ENCODE data around the gene CXorf65.

CXorf65 gene

DNA sequence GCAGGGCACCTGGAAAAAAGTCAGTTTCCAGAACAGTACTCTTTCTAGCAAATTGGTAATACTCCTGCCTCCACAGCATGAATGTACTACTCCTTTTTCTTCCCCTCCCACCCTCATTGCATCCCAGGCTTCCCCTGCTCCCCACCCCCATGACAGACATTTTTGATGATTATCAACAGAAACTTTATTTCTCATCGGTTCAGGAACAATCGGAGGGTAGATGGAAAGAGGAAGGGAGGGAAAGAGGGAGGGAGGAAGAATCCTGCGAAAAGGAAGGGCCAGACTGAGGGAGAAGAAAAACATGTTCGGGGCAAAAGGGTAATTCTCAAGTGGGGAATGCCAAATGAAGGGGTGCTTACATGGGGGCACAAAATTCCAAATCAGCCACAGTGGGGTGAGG is 705 bp upstream of the CXorf65 start:
- no peak for DNase-seq (ENCODE audit: low read depth in 2 of 2)

GRCh38 chrX:71105628-71106027 is 912 bp downstream of the CXorf65 start:
- no peak for DNase-seq (ENCODE audit: low read depth in 2 of 2)

- DNase-seq (ENCODE audit: low read depth in 2 of 2) = peak in 1 of 2 donors; percentile 39
These were observed 3.2 kb downstream of the CXorf65 start for GRCh38 chrX:71103110-71103983.

GRCh38 chrX:71102292-71102691 is 4.2 kb downstream of the CXorf65 start:
- no peak for DNase-seq (ENCODE audit: low read depth in 2 of 2)

DNA sequence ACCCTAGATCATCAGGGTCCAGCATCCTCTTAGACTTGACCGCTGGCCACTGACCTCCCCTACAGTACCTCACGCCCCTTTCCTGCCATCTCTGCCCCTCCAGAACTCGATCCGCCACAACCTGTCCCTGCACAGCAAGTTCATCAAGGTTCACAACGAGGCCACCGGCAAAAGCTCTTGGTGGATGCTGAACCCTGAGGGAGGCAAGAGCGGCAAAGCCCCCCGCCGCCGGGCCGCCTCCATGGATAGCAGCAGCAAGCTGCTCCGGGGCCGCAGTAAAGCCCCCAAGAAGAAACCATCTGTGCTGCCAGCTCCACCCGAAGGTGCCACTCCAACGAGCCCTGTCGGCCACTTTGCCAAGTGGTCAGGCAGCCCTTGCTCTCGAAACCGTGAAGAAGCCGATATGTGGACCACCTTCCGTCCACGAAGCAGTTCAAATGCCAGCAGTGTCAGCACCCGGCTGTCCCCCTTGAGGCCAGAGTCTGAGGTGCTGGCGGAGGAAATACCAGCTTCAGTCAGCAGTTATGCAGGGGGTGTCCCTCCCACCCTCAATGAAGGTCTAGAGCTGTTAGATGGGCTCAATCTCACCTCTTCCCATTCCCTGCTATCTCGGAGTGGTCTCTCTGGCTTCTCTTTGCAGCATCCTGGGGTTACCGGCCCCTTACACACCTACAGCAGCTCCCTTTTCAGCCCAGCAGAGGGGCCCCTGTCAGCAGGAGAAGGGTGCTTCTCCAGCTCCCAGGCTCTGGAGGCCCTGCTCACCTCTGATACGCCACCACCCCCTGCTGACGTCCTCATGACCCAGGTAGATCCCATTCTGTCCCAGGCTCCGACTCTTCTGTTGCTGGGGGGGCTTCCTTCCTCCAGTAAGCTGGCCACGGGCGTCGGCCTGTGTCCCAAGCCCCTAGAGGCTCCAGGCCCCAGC is 5.7 kb downstream of the CXorf65 start:
- DNase-seq (ENCODE audit: low read depth in 2 of 2) = no peak

GRCh38 chrX:71099736-71100135 is 6.8 kb downstream of the CXorf65 start:
- DNase-seq (ENCODE audit: low read depth in 2 of 2) = no peak

DNA sequence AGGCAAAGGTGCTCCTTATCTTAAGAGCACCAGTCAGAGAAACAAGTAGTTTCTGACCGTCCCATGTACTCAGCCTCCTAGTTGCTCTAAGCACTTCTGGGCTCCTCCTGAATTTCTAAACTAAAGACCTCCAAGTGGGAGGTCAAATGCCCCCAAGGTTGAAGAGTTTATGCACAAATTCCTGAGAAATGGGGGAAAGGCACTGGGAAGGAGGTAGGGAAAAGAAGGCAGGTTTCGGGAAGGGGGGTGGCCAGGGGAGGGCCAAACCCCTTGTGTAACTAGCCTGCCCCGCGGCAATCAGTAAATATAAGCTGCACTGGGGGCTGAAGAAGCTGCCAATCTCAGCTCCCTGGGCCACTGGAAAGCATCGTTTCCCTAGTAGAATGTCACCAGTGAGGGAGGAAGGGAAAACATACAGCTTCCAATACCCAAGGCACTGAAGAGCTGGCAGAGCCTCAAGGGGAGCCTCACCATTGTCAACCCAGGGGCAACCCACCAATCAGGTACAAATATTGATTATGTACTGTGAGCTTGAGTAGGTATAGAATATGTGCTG is 7.5 kb downstream of the CXorf65 start:
- no peak for DNase-seq (ENCODE audit: low read depth in 2 of 2)

- DNase-seq (ENCODE audit: low read depth in 2 of 2) = peak; percentile 64 to 70
These were observed 8.2 kb downstream of the CXorf65 start for GRCh38 chrX:71098302-71098701.

DNA sequence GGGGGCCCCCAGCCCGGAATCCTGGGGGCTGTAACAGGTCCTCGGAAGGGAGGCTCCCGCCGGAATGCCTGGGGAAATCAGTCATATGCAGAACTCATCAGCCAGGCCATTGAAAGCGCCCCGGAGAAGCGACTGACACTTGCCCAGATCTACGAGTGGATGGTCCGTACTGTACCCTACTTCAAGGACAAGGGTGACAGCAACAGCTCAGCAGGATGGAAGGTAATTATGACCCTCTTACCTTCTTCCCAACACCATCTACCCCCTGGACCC is 9.8 kb downstream of the CXorf65 start:
- no peak for DNase-seq (ENCODE audit: low read depth in 2 of 2)

DNA sequence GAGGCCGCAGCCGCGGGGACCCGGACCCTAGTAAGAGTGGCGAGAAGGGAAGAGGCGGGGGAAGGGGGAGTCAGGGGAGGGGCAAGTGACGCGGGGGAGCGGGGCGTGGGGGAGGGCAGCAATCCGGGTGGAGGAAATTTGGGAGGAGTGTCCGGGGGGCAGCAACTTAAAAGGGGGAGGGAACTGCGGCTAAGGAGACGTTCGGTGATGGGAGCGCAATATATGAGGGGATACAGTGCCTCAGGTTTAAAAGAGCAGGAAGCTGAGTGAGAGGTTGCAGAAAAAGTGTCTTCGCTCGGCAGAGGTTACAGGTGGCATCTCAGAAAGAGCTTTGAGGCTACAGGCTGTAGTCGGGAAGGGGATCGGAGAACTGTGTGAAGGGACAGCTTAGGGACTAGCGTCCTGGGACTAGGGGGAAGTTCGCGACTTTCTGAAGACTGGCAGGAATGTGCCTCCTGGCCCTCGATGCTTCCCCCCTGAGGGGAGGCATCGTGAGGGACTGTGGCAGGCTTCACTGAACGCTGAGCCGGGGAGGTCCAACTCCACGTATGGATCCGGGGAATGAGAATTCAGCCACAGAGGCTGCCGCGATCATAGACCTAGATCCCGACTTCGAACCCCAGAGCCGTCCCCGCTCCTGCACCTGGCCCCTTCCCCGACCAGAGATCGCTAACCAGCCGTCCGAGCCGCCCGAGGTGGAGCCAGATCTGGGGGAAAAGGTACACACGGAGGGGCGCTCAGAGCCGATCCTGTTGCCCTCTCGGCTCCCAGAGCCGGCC is 10.4 kb downstream of the CXorf65 start:
- no peak for DNase-seq (ENCODE audit: low read depth in 2 of 2)

- peak; percentile 76 to 78 for DNase-seq (ENCODE audit: low read depth in 2 of 2)
These were observed 11.0 kb downstream of the CXorf65 start, which contains the start of gene FOXO4 for GRCh38 chrX:71095555-71095980. Gene FOXO4, plus strand, starts transcription at chrX:71095851. Its CDS starts 678 bp downstream, at chrX:71096529.

GRCh38 chrX:71095033-71095432 is 11.5 kb downstream of the CXorf65 start:
- no peak for DNase-seq (ENCODE audit: low read depth in 2 of 2)

DNA sequence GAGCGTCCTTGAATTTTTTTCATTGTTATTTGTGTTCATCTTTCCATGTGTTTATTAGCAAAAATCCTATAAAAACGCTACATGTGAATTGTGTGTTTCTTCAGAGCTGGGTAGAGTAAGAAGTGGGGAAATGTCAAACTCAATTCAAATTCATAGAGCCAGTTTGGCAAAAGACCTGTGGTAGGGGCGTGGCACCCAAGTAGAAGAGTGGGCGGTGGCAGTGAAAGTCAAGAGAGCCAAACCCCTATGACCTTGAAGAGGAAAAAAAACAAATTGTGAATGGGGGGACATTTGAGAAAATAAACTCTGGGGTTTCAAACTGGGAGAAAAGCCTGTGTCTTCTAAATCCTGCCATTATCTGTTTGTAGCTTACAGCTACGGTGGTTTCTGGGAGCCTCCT is 15.3 kb downstream of the CXorf65 start:
- no peak for DNase-seq (ENCODE audit: low read depth in 2 of 2)

DNA sequence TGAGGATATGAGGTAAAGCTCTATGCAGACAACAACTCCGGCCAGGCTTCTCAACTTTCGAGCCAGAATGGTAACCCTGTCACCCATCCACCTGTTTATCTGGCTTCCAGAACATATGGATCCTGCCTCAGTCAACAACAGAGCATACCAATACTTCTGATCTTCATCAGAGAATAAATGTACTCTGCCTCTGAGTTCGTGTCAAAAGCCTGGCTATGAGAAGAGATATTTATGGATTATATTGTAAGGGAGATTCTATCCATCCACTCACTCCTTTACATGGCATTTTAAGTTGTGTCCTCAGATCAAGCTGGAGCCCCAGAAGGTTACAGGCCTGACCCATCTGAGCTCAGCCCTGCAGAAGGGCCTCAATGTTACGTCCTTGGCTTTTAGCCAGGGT is 20.6 kb downstream of the CXorf65 start:
- no peak for DNase-seq (ENCODE audit: low read depth in 2 of 2)

- no peak for DNase-seq (ENCODE audit: low read depth in 2 of 2)
These were observed 23.7 kb downstream of the CXorf65 start for GRCh38 chrX:71082822-71083221.

DNA sequence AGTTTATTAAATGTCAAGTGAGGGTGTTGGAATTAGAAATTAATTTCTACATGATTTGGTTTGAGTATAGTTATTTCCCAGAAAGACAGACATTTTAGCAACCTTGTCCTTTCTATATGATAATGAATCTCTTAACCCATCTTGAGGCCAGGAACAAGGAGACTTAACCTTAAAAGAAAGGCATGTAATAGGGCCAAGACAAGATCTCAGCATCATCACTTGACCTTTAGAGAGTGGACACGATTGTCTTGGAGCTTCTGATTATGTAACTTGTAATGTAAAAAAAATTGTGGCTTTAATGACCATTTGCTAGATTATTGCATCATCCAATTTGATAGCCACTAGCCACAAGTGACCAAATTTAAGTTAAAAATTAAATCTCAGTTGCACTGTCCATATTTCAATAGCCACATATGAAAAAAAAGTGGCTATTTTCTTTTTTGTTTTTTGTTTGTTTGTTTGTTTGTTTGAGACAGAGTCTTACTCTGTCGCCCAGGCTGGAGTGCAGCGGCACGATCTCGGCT is 24.4 kb downstream of the CXorf65 start:
- no peak for DNase-seq (ENCODE audit: low read depth in 2 of 2)

- no peak for DNase-seq (ENCODE audit: low read depth in 2 of 2)
These were observed 25.0 kb downstream of the CXorf65 start for GRCh38 chrX:71081330-71082123.

- no peak for DNase-seq (ENCODE audit: low read depth in 2 of 2)
These were observed 36.0 kb downstream of the CXorf65 start for GRCh38 chrX:71070531-71070930.

- DNase-seq (ENCODE audit: low read depth in 2 of 2) = peak; percentile 69 to 72
These were observed 38.3 kb downstream of the CXorf65 start, which contains the start of gene SNX12 for GRCh38 chrX:71068044-71068918. Gene SNX12, minus strand, starts transcription at chrX:71068334. Its CDS starts 28 bp downstream, at chrX:71068306.

- DNase-seq (ENCODE audit: low read depth in 2 of 2) = no peak
These were observed 38.9 kb downstream of the CXorf65 start for GRCh38 chrX:71067712-71068043.

Data from stimulated activated CD4-positive, alpha-beta T cell treated with anti-CD3 and anti-CD28 coated beads, Interleukin-1b, Interleukin-23, amount 100 ng/mL, for 4 hours (primary cell).